Stimulated activated CD8-positive, alpha-beta memory T cell treated with anti-CD3 and anti-CD28 coated beads, Interleukin-15, amount 100 ng/mL, for 24 hours (primary cell): ENCODE results near the gene ZNF365.
"Not testable (repeated sequence)": the region's sequence is repeated elsewhere in the genome, so short reads cannot be mapped to it uniquely, and the experiment has no call there.

Source experiments
- DNase-seq: peaks from one replicate; pipeline ENCODE4 v3.0.0-alpha.2; 2020; ENCODE audit warnings: low read depth

The ZNF365 gene

GRCh38 chr10:62373995-62374861 is at the start of gene ZNF365:
ZNF365 (plus strand) TSS chr10:62374369; CDS start chr10:62376194, 1,825 bp downstream.
- no peak for DNase-seq

- DNase-seq: no peak
These were observed 48.0 kb upstream of the ZNF365 start for GRCh38 chr10:62326176-62326575.

GRCh38 chr10:62327885-62328284 is 46.3 kb upstream of the ZNF365 start:
- no peak for DNase-seq

GRCh38 chr10:62330213-62330612 is 44.0 kb upstream of the ZNF365 start:
- DNase-seq: no peak

- DNase-seq: no peak
These were observed 41.8 kb upstream of the ZNF365 start for GRCh38 chr10:62332406-62332805.

GRCh38 chr10:62333135-62333889 is 40.9 kb upstream of the ZNF365 start:
- DNase-seq: no peak

GRCh38 chr10:62333988-62334682 is 40.0 kb upstream of the ZNF365 start:
- no peak for DNase-seq

GRCh38 chr10:62335326-62335725 is 38.8 kb upstream of the ZNF365 start:
- DNase-seq: no peak

GRCh38 chr10:62336404-62336803 is 37.8 kb upstream of the ZNF365 start:
- no peak for DNase-seq

- no peak for DNase-seq
These were observed 32.8 kb upstream of the ZNF365 start for GRCh38 chr10:62341419-62341818.

GRCh38 chr10:62343000-62343399 is 31.2 kb upstream of the ZNF365 start:
- DNase-seq: no peak

GRCh38 chr10:62348029-62348428 is 26.1 kb upstream of the ZNF365 start:
- DNase-seq: no peak

GRCh38 chr10:62352356-62352970 is 21.7 kb upstream of the ZNF365 start:
- no peak for DNase-seq

- no peak for DNase-seq
These were observed 19.3 kb upstream of the ZNF365 start for GRCh38 chr10:62354916-62355315.

- DNase-seq: no peak
These were observed 17.7 kb upstream of the ZNF365 start for GRCh38 chr10:62356447-62356846.

GRCh38 chr10:62358151-62358550 is 16.0 kb upstream of the ZNF365 start:
- DNase-seq: not testable (repeated sequence)

GRCh38 chr10:62373639-62373994 is 552 bp upstream of the ZNF365 start:
- no peak for DNase-seq

GRCh38 chr10:62374862-62375710 is 917 bp downstream of the ZNF365 start:
- DNase-seq: no peak

- DNase-seq: no peak
These were observed 2.2 kb downstream of the ZNF365 start for GRCh38 chr10:62376071-62377025.

- no peak for DNase-seq
These were observed 2.9 kb downstream of the ZNF365 start for GRCh38 chr10:62377026-62377415.
